Trophoblast cell (in vitro differentiated cells and primary cell): ENCODE results near the gene FAM228B.

ENCODE experiments used
- DNase-seq, 2 donors: peaks; one replicate each; pipeline ENCODE4 v3.0.0-alpha.2; 2016
- H2AFZ ChIP-seq: 2 replicates; pipeline ENCODE4 v1.6.1; 2013; ENCODE audit warnings: low read length, moderate library complexity, mild to moderate bottlenecking; ENCODE audit not compliant: insufficient read depth, poor library complexity
- H2AK5ac ChIP-seq: 2 replicates; pipeline ENCODE4 v1.6.1; 2013; ENCODE audit warnings: mild to moderate bottlenecking, low read length
- H2BK120ac ChIP-seq: 2 replicates; pipeline ENCODE4 v1.6.1; 2013; ENCODE audit warnings: low read length, mild to moderate bottlenecking, moderate library complexity; ENCODE audit not compliant: insufficient read depth, poor library complexity
- H2BK12ac ChIP-seq: 2 replicates; pipeline ENCODE4 v1.6.1; 2013; ENCODE audit warnings: mild to moderate bottlenecking, low read length, moderate library complexity
- H2BK5ac ChIP-seq: 2 replicates; pipeline ENCODE4 v1.6.1; 2013; ENCODE audit warnings: low read length, low read depth, moderate library complexity, mild to moderate bottlenecking; ENCODE audit not compliant: poor library complexity
- H3K14ac ChIP-seq: 2 replicates; pipeline ENCODE4 v1.6.1; 2013; ENCODE audit warnings: mild to moderate bottlenecking, low read length
- H3K18ac ChIP-seq: 2 replicates; pipeline ENCODE4 v1.6.1; 2013; ENCODE audit warnings: mild to moderate bottlenecking, low read length
- H3K23ac ChIP-seq: 2 replicates; pipeline ENCODE4 v1.6.1; 2013; ENCODE audit warnings: low read length
- H3K27ac ChIP-seq: 2 replicates; pipeline ENCODE4 v1.5.1; 2013; ENCODE audit warnings: low read depth, mild to moderate bottlenecking, inconsistent platforms, low read length, moderate library complexity
- H3K27me3 ChIP-seq: 2 replicates; pipeline ENCODE4 v1.6.1; 2013; ENCODE audit warnings: inconsistent platforms, mild to moderate bottlenecking, low read length, moderate library complexity; ENCODE audit not compliant: insufficient read depth
- H3K36me3 ChIP-seq, 2 experiments: 1 replicate in 1 of 2; 2 replicates in 1 of 2; pipeline ENCODE4 v1.6.1; 2013; ENCODE audit warnings: low read length in 2 of 2, mild to moderate bottlenecking in 2 of 2, moderate library complexity in 1 of 2; ENCODE audit not compliant: insufficient read depth in 2 of 2, control insufficient read depth in 1 of 2
- H3K4ac ChIP-seq: 2 replicates; pipeline ENCODE4 v1.6.1; 2013; ENCODE audit warnings: low read depth, mild to moderate bottlenecking, low read length, moderate library complexity
- H3K4me1 ChIP-seq, 2 experiments: 1 replicate in 1 of 2; 2 replicates in 1 of 2; pipeline ENCODE4 v1.6.1; 2013; ENCODE audit warnings: low read length in 2 of 2, mild to moderate bottlenecking in 2 of 2, moderate library complexity in 1 of 2; ENCODE audit not compliant: insufficient read depth in 2 of 2, control insufficient read depth in 1 of 2
- H3K4me2 ChIP-seq: 2 replicates; pipeline ENCODE4 v1.6.1; 2013; ENCODE audit warnings: inconsistent platforms, mild to moderate bottlenecking, low read length, moderate library complexity
- H3K4me3 ChIP-seq: 2 replicates; pipeline ENCODE4 v1.5.1; 2013; ENCODE audit warnings: mild to moderate bottlenecking, low read depth, low read length, inconsistent platforms
- H3K79me1 ChIP-seq: one replicate; pipeline ENCODE4 v1.6.1; 2013; ENCODE audit warnings: low read length
- H3K79me2 ChIP-seq: 2 replicates; pipeline ENCODE4 v1.6.1; 2013; ENCODE audit warnings: low read length, mild to moderate bottlenecking; ENCODE audit not compliant: control insufficient read depth, insufficient read depth, poor library complexity
- H3K9ac ChIP-seq: 2 replicates; pipeline ENCODE4 v1.6.1; 2013; ENCODE audit warnings: mild to moderate bottlenecking, low read length
- H3K9me3 ChIP-seq: 2 replicates; pipeline ENCODE4 v1.6.1; 2013; ENCODE audit warnings: low read depth, mild to moderate bottlenecking, control low read depth, inconsistent platforms, low read length; ENCODE audit not compliant: insufficient read depth
- H4K12ac ChIP-seq: 2 replicates; pipeline ENCODE4 v1.6.1; 2013; ENCODE audit warnings: low read depth, mild to moderate bottlenecking, low read length, moderate library complexity
- H4K8ac ChIP-seq: 2 replicates; pipeline ENCODE4 v1.6.1; 2013; ENCODE audit warnings: low read depth, mild to moderate bottlenecking, low read length, moderate library complexity
- H4K91ac ChIP-seq: one replicate; pipeline ENCODE4 v1.6.1; 2013; ENCODE audit warnings: low read depth, mild to moderate bottlenecking, low read length, moderate library complexity
- WGBS: extraction: QIAGEN DNeasy Blood & Tissue Kit; methylation state at CpG from one replicate; pipeline ENCODE4 v1.1.7; 2013; ENCODE audit warnings: missing lambda C conversion rate; ENCODE audit not compliant: insufficient read length, insufficient coverage; ENCODE audit errors: extremely low coverage; 5-methylcytosine and 5-hydroxymethylcytosine counted together

The FAM228B gene

GRCh38 chr2:24158131-24158530 lies 34.9 kb downstream of the FAM228B start:
- no CpG with 5 or more reads among the region's 5 CpGs for WGBS
- H3K27me3 ChIP-seq: no peaks in the 10 kb centered on the region
- H3K79me1 ChIP-seq: no peaks in the 10 kb centered on the region
- no peak overlapping the region for H3K4me2 ChIP-seq
- no peak overlapping the region for H4K12ac ChIP-seq
- H3K14ac ChIP-seq: no peak overlapping the region
- no peak overlapping the region for H3K23ac ChIP-seq
- H2BK120ac ChIP-seq: no peak overlapping the region
- H2BK12ac ChIP-seq: no peak overlapping the region
- H3K9ac ChIP-seq: no peak overlapping the region
- H2BK5ac ChIP-seq: no peak overlapping the region
- no peak overlapping the region for H4K91ac ChIP-seq
- H3K18ac ChIP-seq: no peak overlapping the region
- no peak overlapping the region for H3K4me3 ChIP-seq
- H3K4ac ChIP-seq: no peak overlapping the region
- no peak for DNase-seq
- H3K4me1 ChIP-seq: no peaks in the 10 kb centered on the region
- no peak overlapping the region for H2AK5ac ChIP-seq
- H3K27ac ChIP-seq: no peak overlapping the region
- no peaks in the 10 kb centered on the region for H3K79me2 ChIP-seq
- no peak overlapping the region for H4K8ac ChIP-seq
- H3K36me3 ChIP-seq: no peaks in the 10 kb centered on the region
- H3K9me3 ChIP-seq: peaks cover 2% of the 10 kb centered on the region
- no peak overlapping the region for H2AFZ ChIP-seq

GRCh38 chr2:24159708-24160107 lies 36.4 kb downstream of the FAM228B start:
- Histone ChIP-seq H4K12ac (no peak overlapping the region), H3K4ac (no peak overlapping the region), H3K9me3 (peaks cover 2% of the 10 kb centered on the region), H3K79me2 (no peaks in the 10 kb centered on the region), H4K8ac (no peak overlapping the region), H2AFZ (no peak overlapping the region), H3K14ac (no peak overlapping the region), H4K91ac (no peak overlapping the region), H3K4me3 (no peak overlapping the region), H2BK5ac (no peak overlapping the region), H2BK12ac (no peak overlapping the region), H3K27me3 (no peaks in the 10 kb centered on the region), H2AK5ac (no peak overlapping the region), H3K4me1 (no peaks in the 10 kb centered on the region), H3K23ac (no peak overlapping the region), H3K79me1 (no peaks in the 10 kb centered on the region), H2BK120ac (no peak overlapping the region), H3K27ac (no peak overlapping the region), H3K4me2 (no peak overlapping the region), H3K36me3 (no peaks in the 10 kb centered on the region), H3K18ac (no peak overlapping the region), H3K9ac (no peak overlapping the region)
- WGBS: no CpG with 5 or more reads among the region's 4 CpGs
- no peak for DNase-seq

- H3K27me3 ChIP-seq: no peaks in the 10 kb centered on the region
Measured at GRCh38 chr2:24160761-24161160, 37.5 kb downstream of the FAM228B start.

DNA sequence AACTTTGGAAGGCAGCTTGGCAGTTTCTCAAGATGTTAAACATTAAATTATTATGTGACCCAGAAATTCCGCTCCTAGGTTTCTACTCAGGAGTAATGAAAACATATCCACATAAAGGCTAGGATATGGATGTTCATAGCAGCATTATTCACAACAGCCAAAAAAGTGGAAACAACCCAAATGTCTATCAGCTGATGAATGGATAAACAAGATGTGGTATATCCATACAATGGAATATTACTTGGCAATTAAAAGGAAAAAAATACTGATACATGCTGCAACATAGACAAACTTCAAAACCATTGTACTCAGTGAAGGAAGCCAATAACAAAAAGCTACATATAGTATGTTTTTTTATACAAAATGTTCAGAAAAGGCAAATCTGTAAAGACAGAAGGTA lies 39.2 kb downstream of the FAM228B start:
- Histone ChIP-seq H2BK12ac (no peak overlapping the region), H3K9ac (no peak overlapping the region), H3K4me3 (no peak overlapping the region), H2AK5ac (no peak overlapping the region), H3K4me2 (no peak overlapping the region), H4K12ac (no peak overlapping the region), H3K79me1 (no peaks in the 10 kb centered on the region), H3K36me3 (no peaks in the 10 kb centered on the region), H2BK5ac (no peak overlapping the region), H3K14ac (no peak overlapping the region), H3K27me3 (no peaks in the 10 kb centered on the region), H3K23ac (no peak overlapping the region), H4K91ac (no peak overlapping the region), H3K27ac (no peak overlapping the region), H2AFZ (no peak overlapping the region), H3K18ac (no peak overlapping the region), H4K8ac (no peak overlapping the region), H3K79me2 (no peaks in the 10 kb centered on the region), H3K4ac (no peak overlapping the region), H3K9me3 (peaks cover 2% of the 10 kb centered on the region), H2BK120ac (no peak overlapping the region), H3K4me1 (no peaks in the 10 kb centered on the region)
- whole genome bisulfite sequencing: no CpG with 5 or more reads among the region's 1 CpG
- no peak for DNase-seq

More at GRCh38 chr2:24160761-24161160, 37.5 kb downstream of the FAM228B start:
- no peak overlapping the region for H3K4me2 ChIP-seq
- no peak overlapping the region for H2AFZ ChIP-seq
- H4K91ac ChIP-seq: no peak overlapping the region
- H2AK5ac ChIP-seq: no peak overlapping the region
- H2BK12ac ChIP-seq: no peak overlapping the region
- H2BK120ac ChIP-seq: no peak overlapping the region
- H3K4ac ChIP-seq: no peak overlapping the region
- H4K8ac ChIP-seq: no peak overlapping the region
- no peak overlapping the region for H3K23ac ChIP-seq
- no peaks in the 10 kb centered on the region for H3K79me1 ChIP-seq
- H4K12ac ChIP-seq: no peak overlapping the region
- no peak overlapping the region for H3K4me3 ChIP-seq
- no peak overlapping the region for H3K14ac ChIP-seq
- H3K79me2 ChIP-seq: no peaks in the 10 kb centered on the region
- no peak overlapping the region for H3K9ac ChIP-seq
- H3K9me3 ChIP-seq: peaks cover 2% of the 10 kb centered on the region
- no peak overlapping the region for H3K27ac ChIP-seq
- DNase-seq: no peak
- no peak overlapping the region for H3K18ac ChIP-seq
- H3K36me3 ChIP-seq: no peaks in the 10 kb centered on the region
- H3K4me1 ChIP-seq: no peaks in the 10 kb centered on the region
- H2BK5ac ChIP-seq: no peak overlapping the region
